ENCODE results near the gene KRT86.

DNA sequence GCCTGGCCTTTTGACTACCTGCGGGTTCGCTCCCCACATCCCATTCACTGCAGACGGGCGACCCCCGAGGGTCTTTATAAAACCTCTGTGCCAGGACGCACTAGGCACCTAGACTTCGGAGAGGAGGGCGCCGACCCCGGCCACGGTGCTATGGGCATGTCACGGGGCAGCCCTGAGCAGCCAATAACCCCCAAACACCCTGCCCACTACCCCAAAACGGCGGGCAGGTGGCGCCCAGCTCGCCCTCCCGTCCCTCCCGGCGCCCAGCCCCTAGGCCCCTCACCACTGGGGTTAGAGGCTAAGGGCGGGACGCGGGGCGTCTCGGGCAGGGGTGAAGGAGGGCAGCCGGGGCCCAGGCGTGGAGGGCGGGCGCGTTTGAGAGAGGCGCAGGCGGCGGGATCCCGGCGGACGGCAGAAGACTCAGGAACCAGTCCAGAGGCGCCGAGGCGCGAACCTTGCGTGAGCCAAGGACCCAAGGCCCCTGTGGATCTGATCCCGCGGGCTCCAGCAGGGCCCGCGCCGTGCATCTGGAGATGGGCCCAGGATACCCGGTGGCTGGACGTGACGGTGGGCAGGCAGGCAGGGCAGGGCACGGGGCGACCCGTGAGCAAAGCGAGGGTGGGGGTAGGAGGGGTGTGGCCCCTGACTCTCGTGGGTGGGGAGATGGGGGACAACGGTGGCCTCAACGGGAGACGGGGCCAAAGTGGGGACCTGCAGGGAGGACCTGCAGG is 81.8 kb downstream of the KRT86 start:
- TF ChIP-seq FOSL2 (IDR thresholded peaks at IDR 0.05; ENCODE audit: borderline replicate concordance, low read depth) = no peak
- TF ChIP-seq, protein P1, sequence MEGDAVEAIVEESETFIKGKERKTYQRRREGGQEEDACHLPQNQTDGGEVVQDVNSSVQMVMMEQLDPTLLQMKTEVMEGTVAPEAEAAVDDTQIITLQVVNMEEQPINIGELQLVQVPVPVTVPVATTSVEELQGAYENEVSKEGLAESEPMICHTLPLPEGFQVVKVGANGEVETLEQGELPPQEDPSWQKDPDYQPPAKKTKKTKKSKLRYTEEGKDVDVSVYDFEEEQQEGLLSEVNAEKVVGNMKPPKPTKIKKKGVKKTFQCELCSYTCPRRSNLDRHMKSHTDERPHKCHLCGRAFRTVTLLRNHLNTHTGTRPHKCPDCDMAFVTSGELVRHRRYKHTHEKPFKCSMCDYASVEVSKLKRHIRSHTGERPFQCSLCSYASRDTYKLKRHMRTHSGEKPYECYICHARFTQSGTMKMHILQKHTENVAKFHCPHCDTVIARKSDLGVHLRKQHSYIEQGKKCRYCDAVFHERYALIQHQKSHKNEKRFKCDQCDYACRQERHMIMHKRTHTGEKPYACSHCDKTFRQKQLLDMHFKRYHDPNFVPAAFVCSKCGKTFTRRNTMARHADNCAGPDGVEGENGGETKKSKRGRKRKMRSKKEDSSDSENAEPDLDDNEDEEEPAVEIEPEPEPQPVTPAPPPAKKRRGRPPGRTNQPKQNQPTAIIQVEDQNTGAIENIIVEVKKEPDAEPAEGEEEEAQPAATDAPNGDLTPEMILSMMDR (IDR thresholded peaks at IDR 0.05) = no peak
- no peak for TF ChIP-seq RFX5 (IDR thresholded peaks at IDR 0.05; ENCODE audit: low read length)
- no peak for TF ChIP-seq FOXM1 (IDR thresholded peaks at IDR 0.05; ENCODE audit: low read depth)
